ENCODE results near the gene MICAL3.

Gene MICAL3

DNA sequence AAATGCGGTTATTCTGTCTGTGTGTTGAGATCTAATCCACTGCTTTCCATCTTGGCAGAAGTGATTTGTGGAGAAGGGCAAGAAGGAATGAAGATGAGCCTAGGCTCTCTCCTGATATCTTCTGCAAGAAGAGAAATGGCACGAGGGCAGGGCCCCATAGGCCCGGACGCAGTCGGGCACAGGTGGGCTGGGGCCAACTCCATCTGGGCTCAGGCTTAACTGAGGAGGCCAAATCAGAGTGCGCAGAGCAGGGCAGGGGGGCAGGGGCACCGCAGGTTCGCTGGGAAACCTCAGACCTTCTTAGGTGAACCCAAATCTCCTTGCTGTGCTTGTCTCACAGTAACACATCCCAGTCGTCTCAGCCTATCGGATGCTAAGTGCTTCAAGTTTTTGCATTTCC is 217.3 kb downstream of the MICAL3 start:
- no peaks in the 10 kb centered on the region for H3K9me2 ChIP-seq (replicated peaks; ENCODE audit: insufficient read depth, low read length)
- H3K27me3 ChIP-seq (replicated peaks; ENCODE audit: insufficient read depth, low read length): no peaks in the 10 kb centered on the region
- TF ChIP-seq EZH2 (optimal IDR thresholded peaks at IDR 0.05; ENCODE audit: low read depth, low read length) (no peak), EZH2phosphoT487 (IDR thresholded peaks at IDR 0.05; ENCODE audit: low read length) (no peak)
- TF ChIP-seq, protein P1, sequence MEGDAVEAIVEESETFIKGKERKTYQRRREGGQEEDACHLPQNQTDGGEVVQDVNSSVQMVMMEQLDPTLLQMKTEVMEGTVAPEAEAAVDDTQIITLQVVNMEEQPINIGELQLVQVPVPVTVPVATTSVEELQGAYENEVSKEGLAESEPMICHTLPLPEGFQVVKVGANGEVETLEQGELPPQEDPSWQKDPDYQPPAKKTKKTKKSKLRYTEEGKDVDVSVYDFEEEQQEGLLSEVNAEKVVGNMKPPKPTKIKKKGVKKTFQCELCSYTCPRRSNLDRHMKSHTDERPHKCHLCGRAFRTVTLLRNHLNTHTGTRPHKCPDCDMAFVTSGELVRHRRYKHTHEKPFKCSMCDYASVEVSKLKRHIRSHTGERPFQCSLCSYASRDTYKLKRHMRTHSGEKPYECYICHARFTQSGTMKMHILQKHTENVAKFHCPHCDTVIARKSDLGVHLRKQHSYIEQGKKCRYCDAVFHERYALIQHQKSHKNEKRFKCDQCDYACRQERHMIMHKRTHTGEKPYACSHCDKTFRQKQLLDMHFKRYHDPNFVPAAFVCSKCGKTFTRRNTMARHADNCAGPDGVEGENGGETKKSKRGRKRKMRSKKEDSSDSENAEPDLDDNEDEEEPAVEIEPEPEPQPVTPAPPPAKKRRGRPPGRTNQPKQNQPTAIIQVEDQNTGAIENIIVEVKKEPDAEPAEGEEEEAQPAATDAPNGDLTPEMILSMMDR (IDR thresholded peaks at IDR 0.05; ENCODE audit: low read length): no peak
- H3K79me2 ChIP-seq (ENCODE audit: low read length): no peaks in the 10 kb centered on the region
- H2AFZ ChIP-seq (ENCODE audit: low read length): no peak overlapping the region
- H3K4me3 ChIP-seq (ENCODE audit: low read length): no peak overlapping the region
- no peaks in the 10 kb centered on the region; the same call in 1 of the 2 replicates for H3K36me3 ChIP-seq (replicated peaks; ENCODE audit: insufficient read depth, low read length)
- no peak overlapping the region for H3K27ac ChIP-seq (ENCODE audit: low read length)
- no peak overlapping the region for H3K9ac ChIP-seq (ENCODE audit: low read length)
- no peak overlapping the region for H3K4me2 ChIP-seq (ENCODE audit: low read depth, low read length)
- no peaks in the 10 kb centered on the region for H3K4me1 ChIP-seq (ENCODE audit: low read length)
- DNase-seq: no peak
- no peaks in the 10 kb centered on the region for H3K9me3 ChIP-seq (replicated peaks; ENCODE audit: insufficient read depth, low read length)
- no peaks in the 10 kb centered on the region for H3F3A ChIP-seq (ENCODE audit: insufficient read depth, low read length)
- no peaks in the 10 kb centered on the region for H4K20me1 ChIP-seq (ENCODE audit: insufficient read depth, low read length)

DNA sequence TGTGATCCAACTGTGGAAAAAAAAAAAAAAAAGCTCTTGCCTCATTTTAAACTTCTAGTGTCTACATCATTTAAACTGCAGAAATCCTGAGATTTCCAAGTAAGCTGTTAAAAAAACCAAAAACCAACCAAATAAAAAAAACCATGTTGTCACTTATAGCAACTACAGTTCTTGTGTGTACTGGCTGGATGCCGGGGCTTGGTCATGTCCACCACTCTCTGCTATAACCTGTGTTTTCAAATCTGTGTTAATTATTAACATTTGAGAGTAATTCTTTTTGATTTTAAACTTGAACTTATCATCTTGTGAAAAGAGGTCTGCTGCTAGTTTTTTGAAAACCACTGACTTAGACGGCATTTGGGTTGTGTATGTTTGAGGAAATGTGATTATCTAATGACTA is 217.9 kb downstream of the MICAL3 start:
- Histone ChIP-seq H3K4me1 (ENCODE audit: low read length) (no peaks in the 10 kb centered on the region), H4K20me1 (ENCODE audit: insufficient read depth, low read length) (no peaks in the 10 kb centered on the region), H3K4me3 (ENCODE audit: low read length) (no peak overlapping the region), H3K9me3 (replicated peaks; ENCODE audit: insufficient read depth, low read length) (no peaks in the 10 kb centered on the region), H2AFZ (ENCODE audit: low read length) (no peak overlapping the region), H3K4me2 (ENCODE audit: low read depth, low read length) (no peak overlapping the region), H3K27ac (ENCODE audit: low read length) (no peak overlapping the region), H3K79me2 (ENCODE audit: low read length) (no peaks in the 10 kb centered on the region), H3F3A (ENCODE audit: insufficient read depth, low read length) (no peaks in the 10 kb centered on the region), H3K36me3 (replicated peaks; ENCODE audit: insufficient read depth, low read length) (no peaks in the 10 kb centered on the region; the same call in 1 of the 2 replicates), H3K9me2 (replicated peaks; ENCODE audit: insufficient read depth, low read length) (no peaks in the 10 kb centered on the region), H3K9ac (ENCODE audit: low read length) (no peak overlapping the region), H3K27me3 (replicated peaks; ENCODE audit: insufficient read depth, low read length) (no peaks in the 10 kb centered on the region)
- DNase-seq: no peak
- TF ChIP-seq EZH2phosphoT487 (IDR thresholded peaks at IDR 0.05; ENCODE audit: low read length) (no peak), EZH2 (optimal IDR thresholded peaks at IDR 0.05; ENCODE audit: low read depth, low read length) (no peak)
- TF ChIP-seq, protein P1 (IDR thresholded peaks at IDR 0.05; ENCODE audit: low read length): no peak

DNA sequence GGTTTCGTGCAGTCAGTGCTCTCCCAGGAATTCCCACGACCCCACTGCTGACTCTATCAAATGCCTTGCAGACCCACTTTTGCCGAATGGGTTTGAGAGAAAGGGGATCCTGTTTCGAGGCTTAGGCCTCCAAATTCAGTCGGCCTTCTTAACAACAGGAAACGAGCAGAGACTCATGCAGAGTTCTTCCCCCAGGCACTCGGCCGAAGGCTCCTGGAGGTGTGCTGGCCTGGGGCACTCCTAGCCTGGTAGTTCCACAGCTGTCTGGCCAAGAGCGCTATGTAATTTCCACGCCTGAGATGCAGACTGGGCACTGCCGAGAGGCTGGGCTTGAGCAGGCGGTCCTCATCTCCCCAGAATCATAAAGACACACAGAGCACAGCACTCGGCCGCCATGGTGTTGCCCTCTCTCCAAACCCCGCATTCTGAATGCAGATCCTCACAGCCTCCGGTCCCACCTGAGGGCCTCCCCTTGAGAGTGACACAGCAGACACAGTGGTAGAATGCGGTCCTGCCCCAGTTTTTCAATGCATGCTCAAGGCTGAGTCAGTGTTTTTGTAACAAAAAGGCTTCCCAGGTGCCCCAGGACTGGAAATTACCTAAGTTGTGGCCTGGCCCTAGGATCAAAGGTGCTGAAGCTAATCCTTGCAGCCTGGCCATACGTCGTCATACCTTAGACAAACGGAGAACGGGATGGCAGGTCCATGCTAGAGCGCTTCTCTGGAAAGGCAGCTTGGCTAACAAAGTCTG is 219.9 kb downstream of the MICAL3 start:
- Histone ChIP-seq H3F3A (ENCODE audit: insufficient read depth, low read length) (no peaks in the 10 kb centered on the region), H3K27ac (ENCODE audit: low read length) (no peak overlapping the region), H4K20me1 (ENCODE audit: insufficient read depth, low read length) (no peaks in the 10 kb centered on the region), H3K27me3 (replicated peaks; ENCODE audit: insufficient read depth, low read length) (no peaks in the 10 kb centered on the region), H3K79me2 (ENCODE audit: low read length) (no peaks in the 10 kb centered on the region), H3K4me1 (ENCODE audit: low read length) (no peaks in the 10 kb centered on the region), H3K9me2 (replicated peaks; ENCODE audit: insufficient read depth, low read length) (no peaks in the 10 kb centered on the region), H3K9me3 (replicated peaks; ENCODE audit: insufficient read depth, low read length) (no peaks in the 10 kb centered on the region), H3K4me2 (ENCODE audit: low read depth, low read length) (no peak overlapping the region), H2AFZ (ENCODE audit: low read length) (no peak overlapping the region), H3K9ac (ENCODE audit: low read length) (no peak overlapping the region), H3K36me3 (replicated peaks; ENCODE audit: insufficient read depth, low read length) (no peaks in the 10 kb centered on the region; the same call in 1 of the 2 replicates), H3K4me3 (ENCODE audit: low read length) (no peak overlapping the region)
- no peak for DNase-seq
- TF ChIP-seq, protein P1 (IDR thresholded peaks at IDR 0.05; ENCODE audit: low read length): no peak
- TF ChIP-seq EZH2 (optimal IDR thresholded peaks at IDR 0.05; ENCODE audit: low read depth, low read length) (no peak), EZH2phosphoT487 (IDR thresholded peaks at IDR 0.05; ENCODE audit: low read length) (no peak)

Data from MM.1S (cell line).